Thymus (tissue), 11 donors: ENCODE data around the gene NAA80. TPM values are rescaled to one million over a fixed set of nuclear protein-coding genes. Genes with fewer than 3 reads are reported as not detected.

Source experiments
- DNase-seq, 9 donors: peaks; one replicate each; pipeline ENCODE4 v3.0.0-alpha.2; 2013; ENCODE audit warnings: low spot score in 9 of 9, low read depth in 6 of 9, missing footprints in 1 of 9
- H3K27ac ChIP-seq, 2 donors: one replicate each; pipeline ENCODE4 v1.5.1; 2013; ENCODE audit warnings: control low read depth in 1 of 2, low read depth in 1 of 2, low read length in 1 of 2, mild to moderate bottlenecking in 1 of 2, moderate library complexity in 1 of 2
- H3K27me3 ChIP-seq, 2 donors: one replicate each; pipeline ENCODE4 v1.5.1; 2013; ENCODE audit warnings: low read length in 1 of 2; ENCODE audit not compliant: control insufficient read depth in 2 of 2, insufficient read depth in 1 of 2
- H3K36me3 ChIP-seq, 2 donors: one replicate each; pipeline ENCODE4 v1.5.1; 2013; ENCODE audit warnings: low read length in 1 of 2, mild to moderate bottlenecking in 1 of 2, moderate library complexity in 1 of 2; ENCODE audit not compliant: control insufficient read depth in 2 of 2, insufficient read depth in 2 of 2
- H3K4me1 ChIP-seq, 2 donors: one replicate each; pipeline ENCODE4 v1.5.1; 2013; ENCODE audit warnings: low read length in 2 of 2; ENCODE audit not compliant: control insufficient read depth in 2 of 2, insufficient read depth in 2 of 2
- H3K4me3 ChIP-seq, 2 donors: one replicate each; pipeline ENCODE4 v1.5.1; 2013; ENCODE audit warnings: low read length in 2 of 2, control low read depth in 1 of 2, mild to moderate bottlenecking in 1 of 2
- H3K9me3 ChIP-seq, 2 donors: one replicate each; pipeline ENCODE4 v1.5.1; 2013; ENCODE audit warnings: low read length in 1 of 2, mild to moderate bottlenecking in 1 of 2; ENCODE audit not compliant: control insufficient read depth in 2 of 2, insufficient read depth in 1 of 2
- WGBS: extraction: QIAGEN DNeasy Blood & Tissue Kit; methylation state at CpG from one replicate; pipeline ENCODE4 v1.1.7; 2013; 5-methylcytosine and 5-hydroxymethylcytosine counted together
- polyA plus RNA-seq: library from polyadenylated mRNA; stranded (reverse); fragments of 200-250 nt; gene quantifications from one replicate; pipeline ENCODE4 v1.2.3, GENCODE V29; 2013
- total RNA-seq: library from RNA; stranded (reverse); fragments of 120-200 nt; gene quantifications from one replicate; pipeline ENCODE4 v1.2.4, GENCODE V29; 2013
- donor health status: healthy.

The NAA80 gene
- total and polyA plus RNA-seq, 2 donors = 6.4 to 23.7 TPM

- Histone ChIP-seq H3K36me3 (peaks cover 56 to 76% of the 10 kb centered on the region in 2 donors), H3K27me3 (no peaks in the 10 kb centered on the region), H3K27ac (no peak overlapping the region), H3K9me3 (no peaks in the 10 kb centered on the region), H3K4me1 (peaks cover 12 to 36% of the 10 kb centered on the region in 2 donors), H3K4me3 (no peak overlapping the region)
- WGBS = 95% methylated on average over 4 of the region's 4 CpGs
- no peak for DNase-seq
Observed at GRCh38 chr3:50250514-50250913, 48.7 kb downstream of the NAA80 start.

- WGBS = 98% methylated on average over 5 of the region's 5 CpGs
Observed at GRCh38 chr3:50249457-50249856, 49.7 kb downstream of the NAA80 start.

GRCh38 chr3:50248387-50248786 is 50.8 kb downstream of the NAA80 start:
- H3K9me3 ChIP-seq = no peaks in the 10 kb centered on the region
- WGBS = 68% methylated on average over 3 of the region's 3 CpGs
- no peak overlapping the region for H3K27ac ChIP-seq
- no peaks in the 10 kb centered on the region for H3K27me3 ChIP-seq
- H3K36me3 ChIP-seq = peaks cover 43 to 63% of the 10 kb centered on the region in 2 donors
- DNase-seq = no peak
- peaks cover 12 to 52% of the 10 kb centered on the region in 2 donors for H3K4me1 ChIP-seq
- no peak overlapping the region for H3K4me3 ChIP-seq

More at GRCh38 chr3:50249457-50249856, 49.7 kb downstream of the NAA80 start:
- Histone ChIP-seq H3K9me3 (no peaks in the 10 kb centered on the region), H3K36me3 (peaks cover 47 to 69% of the 10 kb centered on the region in 2 donors), H3K4me1 (peaks cover 12 to 44% of the 10 kb centered on the region in 2 donors), H3K27ac (no peak overlapping the region), H3K27me3 (no peaks in the 10 kb centered on the region), H3K4me3 (no peak overlapping the region)
- no peak for DNase-seq

DNA sequence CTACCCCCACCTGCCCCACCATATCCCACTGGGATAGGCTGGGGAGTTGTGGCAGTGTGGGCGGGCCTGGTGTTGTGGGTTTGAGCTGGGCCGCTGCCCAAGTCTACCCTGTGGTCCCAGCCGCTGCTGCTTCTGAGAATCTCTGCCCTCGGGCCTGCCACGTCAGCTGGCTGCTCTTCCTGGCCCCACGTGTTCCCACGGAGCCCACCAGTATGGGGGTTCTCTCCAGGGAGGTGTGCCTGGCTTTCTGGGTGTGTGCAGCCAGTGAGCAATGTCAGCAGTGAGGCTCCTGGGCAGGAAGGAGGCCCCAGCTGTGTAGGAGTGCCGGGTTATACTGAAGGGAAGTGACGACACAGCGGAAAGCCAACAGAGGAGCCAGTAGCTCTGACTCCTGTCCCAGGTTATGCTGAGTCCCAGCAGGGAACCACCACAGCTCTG is 52.7 kb downstream of the NAA80 start:
- DNase-seq = peak in 7 of 9 donors; percentile 68 to 92 (median 83)

More for the DNA sequence above, 52.7 kb downstream of the NAA80 start:
- Histone ChIP-seq H3K4me1 (peaks cover 22 to 69% of the 10 kb centered on the region in 2 donors), H3K9me3 (no peaks in the 10 kb centered on the region), H3K27ac (peak overlapping the region; percentile 61 to 97), H3K27me3 (no peaks in the 10 kb centered on the region), H3K36me3 (peaks cover 32 to 60% of the 10 kb centered on the region in 2 donors), H3K4me3 (peak overlapping the region; percentile 55 to 56)
- 5% methylated on average over 10 of the region's 10 CpGs for WGBS

Other genes with a start within 250 kb of the NAA80 start
- gene RBM5, start 210.5 kb downstream of the NAA80 start, total RNA-seq = 142 TPM
- gene RBM5, start 210.5 kb downstream of the NAA80 start, polyA plus RNA-seq = 219 TPM
- gene SEMA3F, start 144.1 kb downstream of the NAA80 start, total RNA-seq = 4.4 TPM
- gene SEMA3F, start 144.1 kb downstream of the NAA80 start, polyA plus RNA-seq = 19.7 TPM
- gene GNAT1, start 107.8 kb downstream of the NAA80 start, total RNA-seq = 0.05 TPM
- 0.05 TPM for gene GNAT1, start 107.8 kb downstream of the NAA80 start, polyA plus RNA-seq
- 0.05 TPM for gene SLC38A3, start 94.1 kb downstream of the NAA80 start, total RNA-seq
- 0.18 TPM for gene SLC38A3, start 94.1 kb downstream of the NAA80 start, polyA plus RNA-seq
- 177 TPM for gene GNAI2, start 63.2 kb downstream of the NAA80 start, total RNA-seq
- 187 TPM for gene GNAI2, start 63.2 kb downstream of the NAA80 start, polyA plus RNA-seq
- 0.66 TPM for gene SEMA3B, start 30.3 kb downstream of the NAA80 start, total RNA-seq
- 4.8 TPM for gene SEMA3B, start 30.3 kb downstream of the NAA80 start, polyA plus RNA-seq
- not detected for gene LSMEM2, start 20.3 kb downstream of the NAA80 start, total RNA-seq
- 0.11 TPM for gene LSMEM2, start 20.3 kb downstream of the NAA80 start, polyA plus RNA-seq
- 31.0 TPM for gene IFRD2, start 7.0 kb downstream of the NAA80 start, total RNA-seq
- 52.3 TPM for gene IFRD2, start 7.0 kb downstream of the NAA80 start, polyA plus RNA-seq
- gene HYAL3, start within 50 bp of the NAA80 start, total RNA-seq = 2.5 TPM
- gene HYAL3, start within 50 bp of the NAA80 start, polyA plus RNA-seq = 2.5 TPM
- gene HYAL1, start 4.2 kb upstream of the NAA80 start, total RNA-seq = 0.09 TPM
- 1.8 TPM for gene HYAL1, start 4.2 kb upstream of the NAA80 start, polyA plus RNA-seq
- gene HYAL2, start 23.3 kb upstream of the NAA80 start, total RNA-seq = 15.2 TPM
- gene HYAL2, start 23.3 kb upstream of the NAA80 start, polyA plus RNA-seq = 32.7 TPM
- gene TUSC2, start 28.8 kb upstream of the NAA80 start, total RNA-seq = 23.6 TPM
- gene TUSC2, start 28.8 kb upstream of the NAA80 start, polyA plus RNA-seq = 27.5 TPM
- 17.6 TPM for gene RASSF1, start 41.4 kb upstream of the NAA80 start, total RNA-seq
- gene RASSF1, start 41.4 kb upstream of the NAA80 start, polyA plus RNA-seq = 40.3 TPM
- gene ZMYND10, start 46.3 kb upstream of the NAA80 start, total RNA-seq = 0.66 TPM
- gene ZMYND10, start 46.3 kb upstream of the NAA80 start, polyA plus RNA-seq = 5.5 TPM
- 30.9 TPM for gene NPRL2, start 51.4 kb upstream of the NAA80 start, total RNA-seq
- 24.5 TPM for gene NPRL2, start 51.4 kb upstream of the NAA80 start, polyA plus RNA-seq
- gene CYB561D2, start 51.5 kb upstream of the NAA80 start, total RNA-seq = 20.4 TPM
- gene CYB561D2, start 51.5 kb upstream of the NAA80 start, polyA plus RNA-seq = 28.5 TPM
- 17.3 TPM for gene TMEM115, start 60.1 kb upstream of the NAA80 start, total RNA-seq
- 21.9 TPM for gene TMEM115, start 60.1 kb upstream of the NAA80 start, polyA plus RNA-seq
- gene CACNA2D2, start 204.2 kb upstream of the NAA80 start, total RNA-seq = 0.57 TPM
- gene CACNA2D2, start 204.2 kb upstream of the NAA80 start, polyA plus RNA-seq = 1.5 TPM